Fibroblast of lung (primary cell): ENCODE measurements around the gene FGGY. TPM values are rescaled to one million over a fixed set of nuclear protein-coding genes. Genes with fewer than 3 reads are reported as not detected.

Experiments used
- DNase-seq, 2 donors: peaks; one replicate each; pipeline versions ENCODE4 v3.0.0 to v3.0.0-alpha.2; 2010; ENCODE audit warnings: low read depth in 2 of 2
- H2AFZ ChIP-seq: 2 replicates; pipeline ENCODE4 v1.5.1; 2012; ENCODE audit warnings: low read length, control low read depth, inconsistent platforms
- H3K27ac ChIP-seq: 2 replicates; pipeline ENCODE4 v1.5.1; 2011; ENCODE audit warnings: low read length, control low read depth; ENCODE audit not compliant: insufficient read depth
- H3K27me3 ChIP-seq: 2 replicates; pipeline ENCODE4 v1.5.1; 2011; ENCODE audit warnings: mild to moderate bottlenecking, low read length; ENCODE audit not compliant: control insufficient read depth, insufficient read depth
- H3K36me3 ChIP-seq: 2 replicates; pipeline ENCODE4 v1.5.1; 2011; ENCODE audit warnings: low read length; ENCODE audit not compliant: control insufficient read depth, insufficient read depth
- H3K4me1 ChIP-seq: 2 replicates; pipeline ENCODE4 v1.5.1; 2011; ENCODE audit warnings: low read length; ENCODE audit not compliant: control insufficient read depth, insufficient read depth; ENCODE audit errors: extremely low read depth
- H3K4me2 ChIP-seq: 2 replicates; pipeline ENCODE4 v1.5.1; 2011; ENCODE audit warnings: low read length, control low read depth; ENCODE audit not compliant: insufficient read depth; ENCODE audit errors: extremely low read depth
- H3K4me3 ChIP-seq, 4 experiments: fragments of 200-600 bp in 1 of 4; sonication (generic) in 1 of 4; replicated peaks in 1 of 4; 2 replicates each; pipeline ENCODE4 v1.5.1; 2011 to 2016; ENCODE audit warnings: low read length in 4 of 4, low read depth in 3 of 4, mild to moderate bottlenecking in 3 of 4, control low read depth in 2 of 4, inconsistent platforms in 1 of 4, mixed read lengths in 1 of 4; ENCODE audit not compliant: insufficient read depth in 1 of 4; ENCODE audit errors: control extremely low read depth in 1 of 4
- H3K79me2 ChIP-seq: 2 replicates; pipeline ENCODE4 v1.5.1; 2012; ENCODE audit warnings: mild to moderate bottlenecking, low read length, inconsistent platforms; ENCODE audit not compliant: control insufficient read depth, insufficient read depth
- H3K9ac ChIP-seq: 2 replicates; pipeline ENCODE4 v1.5.1; 2011; ENCODE audit warnings: mild to moderate bottlenecking, low read length, control low read depth; ENCODE audit not compliant: insufficient read depth
- H3K9me3 ChIP-seq: 2 replicates; pipeline ENCODE4 v1.5.1; 2012; ENCODE audit warnings: low read depth, low read length; ENCODE audit not compliant: control insufficient read depth, insufficient read depth
- H4K20me1 ChIP-seq: 2 replicates; pipeline ENCODE4 v1.5.1; 2011; ENCODE audit warnings: low read length; ENCODE audit not compliant: control insufficient read depth, insufficient read depth; ENCODE audit errors: extremely low read depth
- CTCF ChIP-seq, 2 donors: IDR thresholded peaks in 1 of 2; conservative IDR thresholded peaks in 1 of 2; 1 replicate in 1 of 2; 2 replicates in 1 of 2; pipeline ENCODE4 v1.5.1; 2011 to 2012; ENCODE audit warnings: low read length in 2 of 2, control low read depth in 1 of 2, inconsistent platforms in 1 of 2, low read depth in 1 of 2, mild to moderate bottlenecking in 1 of 2
- EZH2 ChIP-seq: IDR thresholded peaks from 2 replicates; pipeline ENCODE4 v1.5.1; 2012; ENCODE audit warnings: low read length, control low read depth, mild to moderate bottlenecking; ENCODE audit errors: missing control alignments
- polyA plus RNA-seq, 2 donors: library from polyadenylated mRNA; depleted of rRNA in 1 of 2; stranded (reverse) in 1 of 2; unstranded in 1 of 2; fragments of >200 nt; gene quantifications; 2 replicates each; pipeline ENCODE4 v1.2.1, GENCODE V29; 2011 to 2012; ENCODE audit warnings: missing spikeins in 1 of 2
- total RNA-seq: library from RNA; depleted of rRNA; stranded (reverse); fragments of >200 nt; gene quantifications from 2 replicates; pipeline ENCODE4 v1.2.1, GENCODE V29; 2014

FGGY gene
- total and polyA plus RNA-seq, 2 donors (not counting 1 experiment from before 2014, with no cell fraction given) = 9.5 to 32.4 TPM

- no peak overlapping the region for H3K9ac ChIP-seq
- no peak overlapping the region for H3K27ac ChIP-seq
- no peak overlapping the region for H3K4me3 ChIP-seq
- H3K79me2 ChIP-seq = no peaks in the 10 kb centered on the region
- DNase-seq = peak; percentile 8 to 38
- H3K9me3 ChIP-seq = no peaks in the 10 kb centered on the region
- no peaks in the 10 kb centered on the region for H4K20me1 ChIP-seq
- TF ChIP-seq CTCF (conservative IDR thresholded peaks at IDR 0.05 in 1 of 2, IDR thresholded peaks at IDR 0.05 in 1 of 2; ENCODE audit: low read depth in 1 of 2, low read length in 2 of 2) (no peak), EZH2 (no peak)
- no peaks in the 10 kb centered on the region for H3K36me3 ChIP-seq
- no peak overlapping the region for H2AFZ ChIP-seq
- H3K4me1 ChIP-seq = no peaks in the 10 kb centered on the region
- no peak overlapping the region for H3K4me2 ChIP-seq
- H3K27me3 ChIP-seq = no peaks in the 10 kb centered on the region
Observed at GRCh38 chr1:59570524-59570923, 273.6 kb downstream of the FGGY start.

- H4K20me1 ChIP-seq = no peaks in the 10 kb centered on the region
- H3K27me3 ChIP-seq = no peaks in the 10 kb centered on the region
- no peak overlapping the region for H3K4me2 ChIP-seq
- TF ChIP-seq CTCF (conservative IDR thresholded peaks at IDR 0.05 in 1 of 2, IDR thresholded peaks at IDR 0.05 in 1 of 2; ENCODE audit: low read depth in 1 of 2, low read length in 2 of 2) (peak in 1 of 2 donors; percentile 24), EZH2 (no peak)
- H3K79me2 ChIP-seq = no peaks in the 10 kb centered on the region
- peak; percentile 87 to 99 for DNase-seq
- no peaks in the 10 kb centered on the region for H3K36me3 ChIP-seq
- H3K27ac ChIP-seq = no peak overlapping the region
- H3K9me3 ChIP-seq = no peaks in the 10 kb centered on the region
- H2AFZ ChIP-seq = no peak overlapping the region
- no peaks in the 10 kb centered on the region for H3K4me1 ChIP-seq
- H3K4me3 ChIP-seq = no peak overlapping the region
- no peak overlapping the region for H3K9ac ChIP-seq
Observed at GRCh38 chr1:59574085-59574484, 277.2 kb downstream of the FGGY start.

GRCh38 chr1:59577774-59578173 is 280.9 kb downstream of the FGGY start:
- Histone ChIP-seq H3K36me3 (no peaks in the 10 kb centered on the region), H3K4me2 (no peak overlapping the region), H3K27me3 (no peaks in the 10 kb centered on the region), H4K20me1 (no peaks in the 10 kb centered on the region), H2AFZ (no peak overlapping the region), H3K79me2 (no peaks in the 10 kb centered on the region), H3K4me1 (no peaks in the 10 kb centered on the region), H3K27ac (no peak overlapping the region), H3K4me3 (no peak overlapping the region), H3K9me3 (no peaks in the 10 kb centered on the region), H3K9ac (no peak overlapping the region)
- DNase-seq = no peak
- no peak for TF ChIP-seq CTCF (conservative IDR thresholded peaks at IDR 0.05 in 1 of 2, IDR thresholded peaks at IDR 0.05 in 1 of 2; ENCODE audit: low read depth in 1 of 2, low read length in 2 of 2)
- no peak for TF ChIP-seq EZH2
